NCI-H1417 (cell line): ENCODE results near the gene CDC73.
"Not testable (repeated sequence)": the region's sequence is repeated elsewhere in the genome, so short reads cannot be mapped to it uniquely, and the experiment has no call there.

Experiments
- DNase-seq, 3 experiments: peaks; one replicate each; lab custom pipeline; 2025; lab: John Stamatoyannopoulos, UW

The CDC73 gene

DNA sequence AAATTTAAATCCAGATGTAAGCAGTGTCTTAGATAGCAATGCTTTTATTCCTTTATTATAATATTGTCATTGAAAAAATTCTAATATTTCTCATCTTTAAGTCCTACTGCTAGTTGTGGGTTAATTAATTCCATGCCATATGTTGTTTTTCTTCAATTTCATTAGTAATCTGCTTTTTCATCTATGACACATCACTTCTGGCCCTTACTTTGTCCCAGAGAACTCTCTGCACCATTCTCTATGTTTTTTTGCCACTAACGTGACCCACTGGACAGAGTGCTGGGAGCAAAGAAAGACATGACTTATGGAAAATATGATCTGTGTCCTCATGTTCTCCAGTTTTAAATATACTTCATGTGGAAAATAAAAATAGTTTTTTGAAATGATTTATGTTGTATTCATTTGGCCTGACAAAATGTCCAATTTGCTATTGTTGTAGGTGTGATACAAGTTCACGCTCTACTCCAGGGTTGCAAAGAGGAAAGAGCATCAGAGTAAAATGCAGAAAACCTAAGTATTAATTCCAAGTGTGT is 166.8 kb downstream of the CDC73 start:
- DNase-seq, result not testable (repeated sequence)

DNA sequence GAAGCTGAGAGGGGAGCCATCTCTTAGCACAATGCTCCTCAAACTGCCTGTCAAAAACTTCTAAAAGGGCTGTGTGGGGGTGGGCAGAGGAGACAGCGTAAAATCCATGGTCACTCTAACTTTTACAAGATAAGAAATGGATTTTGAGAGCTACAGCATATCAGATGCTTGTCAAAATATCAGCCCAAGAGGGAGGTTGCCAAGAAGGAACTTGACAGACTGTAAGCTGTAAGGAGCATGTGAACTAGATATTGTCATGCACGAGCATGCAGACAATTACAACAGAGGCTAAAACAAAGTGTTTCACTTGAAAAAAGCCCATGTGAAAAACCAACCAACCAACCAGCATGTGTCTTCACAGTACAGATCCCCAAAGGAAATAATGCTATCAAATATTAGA is 171.9 kb downstream of the CDC73 start:
- DNase-seq, result no peak

DNA sequence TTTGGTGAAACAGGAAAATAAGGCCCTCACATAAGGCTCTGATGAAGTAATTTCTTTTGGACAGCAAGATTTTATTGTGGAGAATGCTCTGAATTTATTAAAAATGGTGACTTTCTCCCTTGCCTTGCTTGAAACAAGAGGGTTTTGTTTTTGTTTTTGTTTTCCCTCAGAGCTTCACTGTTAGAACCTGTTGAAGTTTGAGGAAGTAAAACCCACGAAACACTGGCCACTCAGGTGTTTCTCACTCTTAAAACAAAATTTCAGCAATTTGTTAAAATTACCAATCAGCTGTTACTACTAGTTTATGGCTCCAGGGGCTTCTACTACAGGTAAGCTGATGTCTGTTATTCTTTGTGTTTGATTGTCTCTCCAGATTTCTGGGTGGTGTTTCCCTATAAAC is 177.2 kb downstream of the CDC73 start:
- DNase-seq, result no peak

DNA sequence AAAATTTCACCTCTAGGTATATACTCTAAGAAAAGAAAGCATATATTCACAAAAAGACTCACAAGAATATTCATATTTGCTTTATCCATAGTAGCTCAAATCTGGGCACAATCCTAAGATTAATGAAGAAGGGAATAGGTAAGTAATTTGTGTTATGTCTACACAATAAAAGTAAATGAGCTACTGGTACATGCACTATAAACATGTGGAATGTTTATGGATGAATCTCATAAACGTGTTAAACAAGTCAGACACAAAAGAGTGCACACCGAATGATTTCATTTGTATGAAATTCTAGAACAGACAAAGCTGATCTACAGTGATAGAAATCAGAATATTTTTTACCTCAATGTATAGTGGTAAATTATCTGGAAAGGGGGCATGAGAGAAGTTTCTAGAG is 179.9 kb downstream of the CDC73 start:
- DNase-seq, result no peak

DNA sequence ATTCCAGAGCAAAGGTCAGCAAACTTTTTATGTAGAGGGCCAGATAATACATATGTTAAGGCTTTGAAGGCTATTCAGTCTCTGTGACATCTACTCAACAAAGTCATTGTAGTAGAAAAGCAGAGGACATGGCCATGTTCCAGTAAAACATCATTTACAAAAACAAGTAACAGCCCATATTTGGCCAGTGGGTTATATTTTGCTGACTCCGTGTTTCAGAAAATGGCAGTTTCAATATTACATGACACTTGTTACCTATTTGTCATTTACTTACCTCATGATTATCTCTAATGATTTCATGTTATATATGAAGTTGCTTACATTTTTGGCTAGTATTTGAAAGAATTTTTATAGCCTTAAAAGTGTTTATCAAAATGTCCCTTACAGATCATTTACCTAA is 182.0 kb downstream of the CDC73 start:
- DNase-seq, result no peak
